ENCODE measurements around the gene GALE. TPM values are rescaled to one million over a fixed set of nuclear protein-coding genes. Genes with fewer than 3 reads are reported as not detected.

GALE gene
- total and polyA plus RNA-seq, 2 donors (not counting 1 experiment from before 2014, with no cell fraction given): 9.4 to 12.1 TPM

- H3K79me2 ChIP-seq (ENCODE audit: control insufficient read depth, insufficient read depth, low read length): peaks cover 6% of the 10 kb centered on the region
- H4K20me1 ChIP-seq (ENCODE audit: control insufficient read depth, insufficient read depth, low read length, poor library complexity, severe bottlenecking): no peaks in the 10 kb centered on the region
- H3K9ac ChIP-seq (ENCODE audit: low read length): no peak overlapping the region
- H3K4me3 ChIP-seq (ENCODE audit: control extremely low read depth in 1 of 5, extremely low read depth in 1 of 5, insufficient read depth in 1 of 5, low read depth in 2 of 5, low read length in 4 of 5): no peak overlapping the region
- POLR2A ChIA-PET: interaction anchor here (0.6 kb wide), 1 partner anchor 52 kb away, joined by 5 read pairs; no protein-coding TSS in a partner anchor
- WGBS (ENCODE audit: insufficient coverage): 95% methylated on average over 12 of the region's 17 CpGs
- H3K4me1 ChIP-seq (ENCODE audit: control insufficient read depth in 2 of 2, insufficient read depth in 2 of 2, low read length in 2 of 2): peaks cover 17 to 27% of the 10 kb centered on the region in 2 donors
- DNase-seq: no peak
- H3K9me3 ChIP-seq (ENCODE audit: control extremely low read depth in 1 of 3, control insufficient read depth in 2 of 3, insufficient read depth in 1 of 3, low read length in 2 of 3): peaks cover 0 to 3% (median 0%) of the 10 kb centered on the region in 3 donors
- no peak overlapping the region for H3K27ac Mint-ChIP-seq
- no peaks in the 10 kb centered on the region for H3K27me3 ChIP-seq (replicated peaks in 1 of 4; ENCODE audit: control extremely low read depth in 1 of 4, control insufficient read depth in 3 of 4, insufficient read depth in 4 of 4, low read length in 3 of 4)
- H3K27me3 Mint-ChIP-seq: no peaks in the 10 kb centered on the region
- no peak overlapping the region for H3K27ac ChIP-seq (ENCODE audit: low read length in 2 of 2)
- ATAC-seq (ENCODE audit: low read depth): no peak
- no peak overlapping the region for H3K4me3 Mint-ChIP-seq
- no peak overlapping the region for H2AFZ ChIP-seq (ENCODE audit: insufficient read depth, low read depth, low read length, poor library complexity, severe bottlenecking)
- H3K4me1 Mint-ChIP-seq: peaks cover 20% of the 10 kb centered on the region
- H3K9me3 Mint-ChIP-seq (ENCODE audit: insufficient read depth): no peaks in the 10 kb centered on the region
- H3K4me2 ChIP-seq (replicated peaks; ENCODE audit: low read depth, low read length, poor library complexity, severe bottlenecking): no peak overlapping the region
- CTCF ChIA-PET: interaction anchor here (1.4 to 3.3 kb wide), 2 partner anchors 13 to 25 kb away, joined by 3 to 28 read pairs; no protein-coding TSS in a partner anchor
- H3K36me3 ChIP-seq (replicated peaks in 1 of 2; ENCODE audit: control extremely low read depth in 1 of 2, control insufficient read depth in 1 of 2, extremely low read depth in 1 of 2, insufficient read depth in 2 of 2, low read length in 1 of 2): peaks cover 0 to 21% of the 10 kb centered on the region in 2 experiments
- TF ChIP-seq EZH2 (IDR thresholded peaks at IDR 0.05; ENCODE audit: borderline replicate concordance, insufficient read depth, low read depth, low read length, poor library complexity, severe bottlenecking) (no peak), CTCF (IDR thresholded peaks at IDR 0.05) (no peak)
- intact Hi-C loops (cut with micrococcal nuclease): no loop called here
These were observed 3.9 kb downstream of the GALE start for GRCh38 chr1:23796466-23797271.
